Suprapubic skin (tissue), 4 donors: ENCODE measurements around the gene LDLRAD4. TPM values are rescaled to one million over a fixed set of nuclear protein-coding genes. Genes with fewer than 3 reads are reported as not detected.
A peak's percentile ranks its signal among the peaks of the same experiment; 100 is the strongest.

Source experiments
- DNase-seq, 2 donors: peaks; one replicate each; pipeline ENCODE4 v3.0.0-alpha.2; 2019; ENCODE audit warnings: low spot score in 2 of 2
- H3K27ac ChIP-seq: fragments of 200-600 bp; sonication (generic); one replicate; pipeline ENCODE4 v1.5.1; 2019
- H3K27me3 ChIP-seq: fragments of 200-600 bp; sonication (generic); one replicate; pipeline ENCODE4 v1.5.1; 2019
- H3K36me3 ChIP-seq: fragments of 200-600 bp; sonication (generic); one replicate; pipeline ENCODE4 v1.5.1; 2019
- H3K4me1 ChIP-seq: fragments of 200-600 bp; sonication (generic); one replicate; pipeline ENCODE4 v1.5.1; 2019
- H3K4me3 ChIP-seq: fragments of 200-600 bp; sonication (generic); one replicate; pipeline ENCODE4 v1.5.1; 2019; ENCODE audit warnings: mild to moderate bottlenecking
- H3K9me3 ChIP-seq: fragments of 200-600 bp; sonication (generic); one replicate; pipeline ENCODE4 v1.5.1; 2019
- CTCF ChIP-seq, 2 donors: fragments of 200-600 bp in 1 of 2; fragments of 450-650 bp in 1 of 2; sonication (generic) in 1 of 2; IDR thresholded peaks; one replicate each; pipeline ENCODE4 v1.5.1; 2016 to 2019; ENCODE audit warnings: antibody characterized with exemption in 2 of 2, mild to moderate bottlenecking in 1 of 2, moderate library complexity in 1 of 2
- EP300 ChIP-seq: sonication (generic); formaldehyde crosslinking; IDR thresholded peaks from one replicate; pipeline ENCODE4 v1.6.1; 2017; ENCODE audit warnings: antibody characterized with exemption
- POLR2A ChIP-seq, 2 donors: fragments of 450-650 bp; IDR thresholded peaks; one replicate each; pipeline ENCODE4 v1.6.1; 2017; ENCODE audit warnings: antibody characterized with exemption in 2 of 2, mild to moderate bottlenecking in 2 of 2, moderate library complexity in 2 of 2
- POLR2AphosphoS5 ChIP-seq, 3 donors: sonication (generic); formaldehyde crosslinking; IDR thresholded peaks; one replicate each; pipeline ENCODE4 v1.6.1; 2017; ENCODE audit warnings: antibody characterized with exemption in 3 of 3
- WGBS: methylation state at CpG from one replicate; pipeline ENCODE4 v1.1.5; 2018; 5-methylcytosine and 5-hydroxymethylcytosine counted together
- total RNA-seq, 4 donors: library from RNA; depleted of rRNA; stranded (reverse); fragments of >200 nt; gene quantifications; one replicate each; pipeline ENCODE4 v1.1.0, GENCODE V29; 2016

Gene LDLRAD4
- total RNA-seq, 4 donors from 2014 or later = 10.1 to 31.6 (median 15.1) TPM

- no peak overlapping the region for H3K4me3 ChIP-seq
- WGBS = 92% methylated on average over 5 of the region's 11 CpGs
- no peaks in the 10 kb centered on the region for H3K4me1 ChIP-seq
- H3K27me3 ChIP-seq = no peaks in the 10 kb centered on the region
- H3K9me3 ChIP-seq = no peaks in the 10 kb centered on the region
- peaks cover 15% of the 10 kb centered on the region for H3K36me3 ChIP-seq
- H3K27ac ChIP-seq = no peak overlapping the region
- TF ChIP-seq EP300 (no peak), CTCF (IDR thresholded peaks at IDR 0.05) (no peak), POLR2AphosphoS5 (IDR thresholded peaks at IDR 0.05) (no peak), POLR2A (IDR thresholded peaks at IDR 0.05) (no peak)
- DNase-seq = peak in 1 of 2 donors; percentile 63
Measured at GRCh38 chr18:13624563-13625237, 406.1 kb downstream of the LDLRAD4 start.

- 85% methylated on average over 10 of the region's 10 CpGs for WGBS
- no peaks in the 10 kb centered on the region for H3K27me3 ChIP-seq
- H3K36me3 ChIP-seq = peaks cover 15% of the 10 kb centered on the region
- no peak overlapping the region for H3K27ac ChIP-seq
- TF ChIP-seq POLR2A (IDR thresholded peaks at IDR 0.05) = no peak
- TF ChIP-seq CTCF (IDR thresholded peaks at IDR 0.05) = no peak
- TF ChIP-seq EP300 = no peak
- TF ChIP-seq POLR2AphosphoS5 (IDR thresholded peaks at IDR 0.05) = no peak
- no peaks in the 10 kb centered on the region for H3K4me1 ChIP-seq
- H3K9me3 ChIP-seq = no peaks in the 10 kb centered on the region
- H3K4me3 ChIP-seq = no peak overlapping the region
- DNase-seq = no peak
Measured at GRCh38 chr18:13625355-13625754, 406.8 kb downstream of the LDLRAD4 start.

- H3K27me3 ChIP-seq = no peaks in the 10 kb centered on the region
- H3K27ac ChIP-seq = no peak overlapping the region
- WGBS = 91% methylated on average over 8 of the region's 8 CpGs
- DNase-seq = peak in 1 of 2 donors; percentile 52
- no peak for TF ChIP-seq POLR2A (IDR thresholded peaks at IDR 0.05)
- peaks cover 15% of the 10 kb centered on the region for H3K36me3 ChIP-seq
- no peaks in the 10 kb centered on the region for H3K4me1 ChIP-seq
- no peak overlapping the region for H3K4me3 ChIP-seq
- no peaks in the 10 kb centered on the region for H3K9me3 ChIP-seq
Measured at GRCh38 chr18:13625843-13626543, 407.4 kb downstream of the LDLRAD4 start.

- Histone ChIP-seq H3K4me3 (no peak overlapping the region), H3K36me3 (peaks cover 12% of the 10 kb centered on the region), H3K9me3 (no peaks in the 10 kb centered on the region), H3K27ac (no peak overlapping the region), H3K4me1 (no peaks in the 10 kb centered on the region), H3K27me3 (no peaks in the 10 kb centered on the region)
- peak in 1 of 2 donors; percentile 35 for DNase-seq
- 43% methylated on average over 2 of the region's 2 CpGs for WGBS
- TF ChIP-seq CTCF (IDR thresholded peaks at IDR 0.05) (no peak), POLR2A (IDR thresholded peaks at IDR 0.05) (no peak)
Measured at GRCh38 chr18:13626544-13626908, 408.0 kb downstream of the LDLRAD4 start.

GRCh38 chr18:13627639-13628038 lies 409.1 kb downstream of the LDLRAD4 start:
- no peak for TF ChIP-seq POLR2A (IDR thresholded peaks at IDR 0.05)
- TF ChIP-seq EP300 = no peak
- TF ChIP-seq POLR2AphosphoS5 (IDR thresholded peaks at IDR 0.05) = no peak
- no peak for TF ChIP-seq CTCF (IDR thresholded peaks at IDR 0.05)
- 88% methylated on average over 4 of the region's 8 CpGs for WGBS
- H3K4me3 ChIP-seq = no peak overlapping the region

More at GRCh38 chr18:13627639-13628038, 409.1 kb downstream of the LDLRAD4 start:
- Histone ChIP-seq H3K27ac (no peak overlapping the region), H3K27me3 (no peaks in the 10 kb centered on the region), H3K4me1 (no peaks in the 10 kb centered on the region), H3K36me3 (peaks cover 4% of the 10 kb centered on the region), H3K9me3 (no peaks in the 10 kb centered on the region)
- peak in 1 of 2 donors; percentile 68 for DNase-seq
